Measurements from ENCODE around the gene XKR3.
"Not testable (repeated sequence)": the region's sequence is repeated elsewhere in the genome, so short reads cannot be mapped to it uniquely, and the experiment has no call there.

Gene XKR3

GRCh38 chr22:16734271-16734670 is 90.9 kb downstream of the XKR3 start:
- DNase-seq = not testable (repeated sequence)
